ENCODE measurements around the gene SMARCA2. TPM values are rescaled to one million over a fixed set of nuclear protein-coding genes. Genes with fewer than 3 reads are reported as not detected.

The SMARCA2 gene
- total and polyA plus RNA-seq, 10 of the 15 experiments (the other 5 are each of a cell fraction or from before 2014, with no cell fraction given): 100 to 392 (median 204) TPM

- DNase-seq (ENCODE audit: low read depth, low spot score) (no peak), ATAC-seq (no peak), FAIRE-seq (no peak)
- intact Hi-C loops (cut with micrococcal nuclease; ENCODE audit: unreplicated experiment) (no loop called here), in situ Hi-C loops (cut with MboI) (no loop called here)
- TF ChIP-seq IKZF2 (IDR thresholded peaks at IDR 0.05) (no peak), TARDBP (IDR thresholded peaks at IDR 0.05; ENCODE audit: borderline replicate concordance) (no peak), E2F4 (IDR thresholded peaks at IDR 0.05; ENCODE audit: low read depth, low read length) (no peak)
- BruUV-seq (replicated peaks): no TSS peak
- Histone ChIP-seq H3K4me1 (ENCODE audit: control insufficient read depth, insufficient read depth, low read length) (peaks cover 16% of the 10 kb centered on the region), H3K36me3 (ENCODE audit: control insufficient read depth in 2 of 2, insufficient read depth in 2 of 2, low read length in 1 of 2) (no peaks in the 10 kb centered on the region), H2AFZ (ENCODE audit: control insufficient read depth, low read depth, low read length) (no peak overlapping the region), H3K4me3 (no peak overlapping the region), H3K27me3 (replicated peaks in 1 of 2; ENCODE audit: control insufficient read depth in 2 of 2, insufficient read depth in 2 of 2, low read length in 1 of 2) (no peaks in the 10 kb centered on the region; a peak in 1 of 4 replicates), H3K4me2 (ENCODE audit: control insufficient read depth, insufficient read depth) (no peak overlapping the region), H3K79me2 (ENCODE audit: control insufficient read depth, insufficient read depth, low read length) (no peaks in the 10 kb centered on the region), H3K9me3 (replicated peaks; ENCODE audit: control insufficient read depth, insufficient read depth, low read length) (peaks cover 2% of the 10 kb centered on the region; the same call in 2 of the 3 replicates), H3K9ac (ENCODE audit: control insufficient read depth, insufficient read depth, low read length) (no peak overlapping the region), H3K27ac (ENCODE audit: control insufficient read depth, insufficient read depth) (no peak overlapping the region), H4K20me1 (ENCODE audit: control insufficient read depth, insufficient read depth) (no peaks in the 10 kb centered on the region)
- CTCF ChIA-PET: no interaction called here
- WGBS (ENCODE audit: insufficient coverage, insufficient replicate concordance, low lambda C conversion rate, missing lambda C conversion rate): 10% methylated on average over 3 of the region's 3 CpGs
- POLR2A ChIA-PET: no interaction called here
- SMC1A ChIA-PET (ENCODE audit: uncharacterized antibody, unreplicated experiment): interaction anchor here (1.1 kb wide), 1 partner anchor 24 kb away, joined by 4 read pairs; no protein-coding TSS in a partner anchor
- RAD21 ChIA-PET (ENCODE audit: unreplicated experiment): no interaction called here
These were observed 218.1 kb downstream of the SMARCA2 start for GRCh38 chr9:2233274-2233673.

- BruUV-seq (replicated peaks): no TSS peak
- DNase-seq (ENCODE audit: low read depth, low spot score) (no peak), ATAC-seq (no peak), FAIRE-seq (no peak)
- H2AFZ ChIP-seq (ENCODE audit: control insufficient read depth, low read depth, low read length): no peak overlapping the region
- ChIA-PET POLR2A (no interaction called here), RAD21 (ENCODE audit: unreplicated experiment) (no interaction called here), SMC1A (ENCODE audit: uncharacterized antibody, unreplicated experiment) (interaction anchor here (1.1 kb wide), 1 partner anchor 25 kb away, joined by 4 read pairs; no protein-coding TSS in a partner anchor), CTCF (no interaction called here)
- H3K36me3 ChIP-seq (ENCODE audit: control insufficient read depth in 2 of 2, insufficient read depth in 2 of 2, low read length in 1 of 2): no peaks in the 10 kb centered on the region
- TF ChIP-seq RB1 (IDR thresholded peaks at IDR 0.05; ENCODE audit: borderline replicate concordance) (no peak), CEBPB (IDR thresholded peaks at IDR 0.05; ENCODE audit: borderline replicate concordance in 1 of 2, low read depth in 2 of 2, low read length in 2 of 2) (no peak), FOXM1 (IDR thresholded peaks at IDR 0.05; ENCODE audit: low read depth, low read length) (no peak)
- TF ChIP-seq, protein P1, sequence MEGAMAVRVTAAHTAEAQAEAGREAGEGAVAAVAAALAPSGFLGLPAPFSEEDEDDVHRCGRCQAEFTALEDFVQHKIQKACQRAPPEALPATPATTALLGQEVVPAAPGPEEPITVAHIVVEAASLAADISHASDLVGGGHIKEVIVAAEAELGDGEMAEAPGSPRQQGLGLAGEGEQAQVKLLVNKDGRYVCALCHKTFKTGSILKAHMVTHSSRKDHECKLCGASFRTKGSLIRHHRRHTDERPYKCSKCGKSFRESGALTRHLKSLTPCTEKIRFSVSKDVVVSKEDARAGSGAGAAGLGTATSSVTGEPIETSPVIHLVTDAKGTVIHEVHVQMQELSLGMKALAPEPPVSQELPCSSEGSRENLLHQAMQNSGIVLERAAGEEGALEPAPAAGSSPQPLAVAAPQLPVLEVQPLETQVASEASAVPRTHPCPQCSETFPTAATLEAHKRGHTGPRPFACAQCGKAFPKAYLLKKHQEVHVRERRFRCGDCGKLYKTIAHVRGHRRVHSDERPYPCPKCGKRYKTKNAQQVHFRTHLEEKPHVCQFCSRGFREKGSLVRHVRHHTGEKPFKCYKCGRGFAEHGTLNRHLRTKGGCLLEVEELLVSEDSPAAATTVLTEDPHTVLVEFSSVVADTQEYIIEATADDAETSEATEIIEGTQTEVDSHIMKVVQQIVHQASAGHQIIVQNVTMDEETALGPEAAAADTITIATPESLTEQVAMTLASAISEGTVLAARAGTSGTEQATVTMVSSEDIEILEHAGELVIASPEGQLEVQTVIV (IDR thresholded peaks at IDR 0.05; ENCODE audit: borderline replicate concordance, partially characterized antibody): no peak
- peaks cover 8% of the 10 kb centered on the region for H3K4me1 ChIP-seq (ENCODE audit: control insufficient read depth, insufficient read depth, low read length)
- no peaks in the 10 kb centered on the region for H3K79me2 ChIP-seq (ENCODE audit: control insufficient read depth, insufficient read depth, low read length)
- peaks cover 2% of the 10 kb centered on the region; the same call in 1 of the 3 replicates for H3K9me3 ChIP-seq (replicated peaks; ENCODE audit: control insufficient read depth, insufficient read depth, low read length)
- in situ Hi-C loops (cut with MboI): no loop called here
- H3K4me2 ChIP-seq (ENCODE audit: control insufficient read depth, insufficient read depth): no peak overlapping the region
- no peak overlapping the region for H3K4me3 ChIP-seq
- H3K27ac ChIP-seq (ENCODE audit: control insufficient read depth, insufficient read depth): no peak overlapping the region
- intact Hi-C loops (cut with micrococcal nuclease; ENCODE audit: unreplicated experiment): no loop called here
- WGBS (ENCODE audit: insufficient coverage, insufficient replicate concordance, low lambda C conversion rate, missing lambda C conversion rate): 25% methylated on average over 5 of the region's 5 CpGs
- no peak overlapping the region for H3K9ac ChIP-seq (ENCODE audit: control insufficient read depth, insufficient read depth, low read length)
- H3K27me3 ChIP-seq (replicated peaks in 1 of 2; ENCODE audit: control insufficient read depth in 2 of 2, insufficient read depth in 2 of 2, low read length in 1 of 2): no peaks in the 10 kb centered on the region; a peak in 1 of 4 replicates
- no peaks in the 10 kb centered on the region for H4K20me1 ChIP-seq (ENCODE audit: control insufficient read depth, insufficient read depth)
These were observed 219.3 kb downstream of the SMARCA2 start for GRCh38 chr9:2234371-2234893.

All from GM12878 (cell line).